SK-N-SH treated with all-trans-retinoic acid at 6 μM for 48 hours (cell line): ENCODE data around the gene CYP4F2.

ENCODE experiments used
- ATAC-seq: fragments of 200-7000 bp; cut with Tn5 transposase; 3 replicates; pipeline ENCODE4 v1.9.1; 2020; ENCODE audit warnings: mild to moderate bottlenecking, moderate library complexity
- ARNTL ChIP-seq: fragments of 450-650 bp; formaldehyde crosslinking; IDR thresholded peaks from 2 replicates; pipeline ENCODE4 v1.5.0; 2020; ENCODE audit warnings: low read depth, mild to moderate bottlenecking, moderate library complexity, borderline replicate concordance
- BACH2 ChIP-seq: fragments of 250-450 bp; sonication (Bioruptor Pico); IDR thresholded peaks from 2 replicates; pipeline ENCODE4 v1.9.0; 2021; ENCODE audit warnings: mild to moderate bottlenecking, borderline replicate concordance
- CSDC2 ChIP-seq: fragments of 250-450 bp; sonication (Bioruptor Pico); IDR thresholded peaks from 2 replicates; pipeline ENCODE4 v1.5.0; 2020; ENCODE audit warnings: mild to moderate bottlenecking, moderate library complexity
- ESRRG ChIP-seq: fragments of 250-450 bp; sonication (Bioruptor Pico); IDR thresholded peaks from 2 replicates; pipeline ENCODE4 v1.6.1; 2021; ENCODE audit warnings: mild to moderate bottlenecking
- GLIS3 ChIP-seq: fragments of 250-450 bp; sonication (Bioruptor Pico); IDR thresholded peaks from 2 replicates; pipeline ENCODE4 v1.5.0; 2020; ENCODE audit warnings: mild to moderate bottlenecking, moderate library complexity
- ISL1 ChIP-seq: fragments of 250-450 bp; sonication (Bioruptor Pico); IDR thresholded peaks from 2 replicates; pipeline ENCODE4 v2.1.2; 2022; ENCODE audit warnings: mild to moderate bottlenecking, moderate library complexity
- OSR1 ChIP-seq: fragments of 250-450 bp; sonication (Bioruptor Pico); IDR thresholded peaks from 2 replicates; pipeline ENCODE4 v1.8.0; 2022; ENCODE audit warnings: moderate library complexity, mild to moderate bottlenecking, inconsistent platforms
- PPARA ChIP-seq: fragments of 250-450 bp; sonication (Bioruptor Pico); IDR thresholded peaks from 2 replicates; pipeline ENCODE4 v1.5.0; 2020; ENCODE audit warnings: mild to moderate bottlenecking, borderline replicate concordance
- RARB ChIP-seq: fragments of 250-450 bp; sonication (Bioruptor Pico); IDR thresholded peaks from 2 replicates; pipeline ENCODE4 v1.8.0; 2021; ENCODE audit warnings: mild to moderate bottlenecking, moderate library complexity
- SNAI2 ChIP-seq: fragments of 250-450 bp; sonication (Bioruptor Pico); IDR thresholded peaks from 2 replicates; pipeline ENCODE4 v1.5.0; 2020; ENCODE audit warnings: mild to moderate bottlenecking, moderate library complexity
- TCF4 ChIP-seq: fragments of 250-450 bp; sonication (Bioruptor Pico); IDR thresholded peaks from 2 replicates; pipeline ENCODE4 v1.8.0; 2021; ENCODE audit warnings: mild to moderate bottlenecking, moderate library complexity, borderline replicate concordance
- TOX ChIP-seq: fragments of 250-450 bp; sonication (Bioruptor Pico); IDR thresholded peaks from 2 replicates; pipeline ENCODE4 v1.8.0; 2021; ENCODE audit warnings: mild to moderate bottlenecking, moderate library complexity, borderline replicate concordance
- ZC3H10 ChIP-seq: fragments of 250-450 bp; sonication (Bioruptor Pico); IDR thresholded peaks from 2 replicates; pipeline ENCODE4 v1.5.1; 2021; ENCODE audit warnings: mild to moderate bottlenecking, moderate library complexity
- ZFP3 ChIP-seq: fragments of 250-450 bp; sonication (Bioruptor Pico); IDR thresholded peaks from 2 replicates; pipeline ENCODE4 v1.5.0; 2020; ENCODE audit warnings: mild to moderate bottlenecking, moderate library complexity
- ZNF565 ChIP-seq: fragments of 450-650 bp; formaldehyde crosslinking; conservative IDR thresholded peaks from 2 replicates; pipeline ENCODE4 v1.5.0; 2020; ENCODE audit warnings: low read depth, mild to moderate bottlenecking, moderate library complexity
- ZNF70 ChIP-seq: fragments of 450-650 bp; formaldehyde crosslinking; IDR thresholded peaks from 2 replicates; pipeline ENCODE4 v1.5.0; 2020; ENCODE audit warnings: mild to moderate bottlenecking, moderate library complexity
- ZNF8 ChIP-seq: fragments of 450-650 bp; formaldehyde crosslinking; IDR thresholded peaks from 2 replicates; pipeline ENCODE4 v1.5.0; 2020; ENCODE audit warnings: mild to moderate bottlenecking, moderate library complexity
- TF ChIP-seq, protein P1 (sequence below): fragments of 250-450 bp; sonication (Bioruptor Pico); IDR thresholded peaks from 2 replicates; pipeline ENCODE4 v1.5.1; 2020; ENCODE audit warnings: low read depth, mild to moderate bottlenecking, moderate library complexity
- TF ChIP-seq, protein P2 (sequence below): fragments of 250-450 bp; sonication (Bioruptor Pico); IDR thresholded peaks from 2 replicates; pipeline ENCODE4 v1.8.0; 2020; ENCODE audit warnings: mild to moderate bottlenecking, moderate library complexity, borderline replicate concordance
- TF ChIP-seq, protein P3 (sequence below): fragments of 250-450 bp; sonication (Bioruptor Pico); IDR thresholded peaks from 2 replicates; pipeline ENCODE4 v1.5.0; 2020; ENCODE audit warnings: mild to moderate bottlenecking, moderate library complexity
- TF ChIP-seq, protein P4 (sequence below): fragments of 250-450 bp; sonication (Bioruptor Pico); IDR thresholded peaks from 2 replicates; pipeline ENCODE4 v1.8.0; 2021; ENCODE audit warnings: low read depth, mild to moderate bottlenecking, moderate library complexity, borderline replicate concordance
- TF ChIP-seq, protein P5 (sequence below): fragments of 250-450 bp; sonication (Bioruptor Pico); IDR thresholded peaks from 2 replicates; pipeline ENCODE4 v1.5.1; 2021; ENCODE audit warnings: mild to moderate bottlenecking, moderate library complexity

Gene CYP4F2

DNA sequence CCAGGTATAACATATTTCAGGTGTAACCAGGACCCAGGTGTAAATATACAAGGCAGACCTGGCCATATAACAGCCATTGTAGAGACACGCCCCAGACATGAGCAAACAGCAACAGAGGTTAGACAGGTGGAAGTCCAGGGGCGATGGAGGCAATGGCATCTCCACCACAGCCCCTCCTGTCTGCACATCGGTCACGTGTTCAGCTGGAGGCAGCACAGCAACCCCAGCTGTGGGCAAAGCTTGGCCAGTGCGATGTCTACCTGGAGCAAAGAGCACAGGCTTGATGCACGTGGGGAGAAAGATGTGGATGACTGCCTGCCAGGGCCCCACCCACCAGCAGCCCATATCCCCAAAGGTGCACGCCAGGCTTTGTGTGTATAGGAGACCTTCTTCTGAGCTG, 4.4 kb downstream of the CYP4F2 start:
- no peak for TF ChIP-seq PPARA (CRISPR knock-in tag)
- TF ChIP-seq, protein P1, sequence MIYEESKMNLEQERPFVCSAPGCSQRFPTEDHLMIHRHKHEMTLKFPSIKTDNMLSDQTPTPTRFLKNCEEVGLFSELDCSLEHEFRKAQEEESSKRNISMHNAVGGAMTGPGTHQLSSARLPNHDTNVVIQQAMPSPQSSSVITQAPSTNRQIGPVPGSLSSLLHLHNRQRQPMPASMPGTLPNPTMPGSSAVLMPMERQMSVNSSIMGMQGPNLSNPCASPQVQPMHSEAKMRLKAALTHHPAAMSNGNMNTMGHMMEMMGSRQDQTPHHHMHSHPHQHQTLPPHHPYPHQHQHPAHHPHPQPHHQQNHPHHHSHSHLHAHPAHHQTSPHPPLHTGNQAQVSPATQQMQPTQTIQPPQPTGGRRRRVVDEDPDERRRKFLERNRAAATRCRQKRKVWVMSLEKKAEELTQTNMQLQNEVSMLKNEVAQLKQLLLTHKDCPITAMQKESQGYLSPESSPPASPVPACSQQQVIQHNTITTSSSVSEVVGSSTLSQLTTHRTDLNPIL (CRISPR knock-in tag) = no peak
- no peak for TF ChIP-seq ZNF70 (CRISPR knock-in tag)
- TF ChIP-seq ARNTL = no peak
- TF ChIP-seq GLIS3 (CRISPR knock-in tag) = no peak
- TF ChIP-seq RARB (CRISPR knock-in tag) = no peak
- TF ChIP-seq ZC3H10 (CRISPR knock-in tag) = no peak
- TF ChIP-seq, protein P2, sequence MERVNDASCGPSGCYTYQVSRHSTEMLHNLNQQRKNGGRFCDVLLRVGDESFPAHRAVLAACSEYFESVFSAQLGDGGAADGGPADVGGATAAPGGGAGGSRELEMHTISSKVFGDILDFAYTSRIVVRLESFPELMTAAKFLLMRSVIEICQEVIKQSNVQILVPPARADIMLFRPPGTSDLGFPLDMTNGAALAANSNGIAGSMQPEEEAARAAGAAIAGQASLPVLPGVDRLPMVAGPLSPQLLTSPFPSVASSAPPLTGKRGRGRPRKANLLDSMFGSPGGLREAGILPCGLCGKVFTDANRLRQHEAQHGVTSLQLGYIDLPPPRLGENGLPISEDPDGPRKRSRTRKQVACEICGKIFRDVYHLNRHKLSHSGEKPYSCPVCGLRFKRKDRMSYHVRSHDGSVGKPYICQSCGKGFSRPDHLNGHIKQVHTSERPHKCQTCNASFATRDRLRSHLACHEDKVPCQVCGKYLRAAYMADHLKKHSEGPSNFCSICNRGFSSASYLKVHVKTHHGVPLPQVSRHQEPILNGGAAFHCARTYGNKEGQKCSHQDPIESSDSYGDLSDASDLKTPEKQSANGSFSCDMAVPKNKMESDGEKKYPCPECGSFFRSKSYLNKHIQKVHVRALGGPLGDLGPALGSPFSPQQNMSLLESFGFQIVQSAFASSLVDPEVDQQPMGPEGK (CRISPR knock-in tag) = no peak

DNA sequence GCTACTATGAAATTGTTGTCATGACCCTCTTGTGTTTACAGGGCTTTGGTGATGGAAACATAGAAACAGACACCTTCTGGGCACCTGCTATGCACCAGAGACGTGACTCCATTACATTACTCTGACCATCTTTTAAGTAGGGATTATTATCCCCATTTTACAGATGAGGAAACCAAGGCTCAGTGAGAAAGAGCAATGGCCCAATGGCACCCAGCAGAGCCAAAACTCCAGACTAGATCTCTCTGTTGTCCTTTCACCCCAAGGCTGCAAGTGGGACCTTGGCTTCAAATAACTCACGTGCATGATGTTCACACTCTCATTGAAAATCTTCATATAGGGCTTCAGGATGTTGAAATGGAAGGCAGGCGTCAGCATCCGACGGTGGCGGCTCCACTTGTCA, 5.9 kb downstream of the CYP4F2 start:
- ATAC-seq = no peak
- TF ChIP-seq TOX (no peak), CSDC2 (no peak), ISL1 (no peak), PPARA (CRISPR knock-in tag) (no peak), ZNF565 (no peak), ZNF70 (CRISPR knock-in tag) (no peak), ZFP3 (CRISPR knock-in tag) (no peak), TCF4 (no peak), GLIS3 (CRISPR knock-in tag) (no peak), SNAI2 (CRISPR knock-in tag) (no peak), RARB (CRISPR knock-in tag) (no peak), OSR1 (CRISPR knock-in tag) (no peak), ZC3H10 (CRISPR knock-in tag) (no peak)
- TF ChIP-seq, protein P2 (CRISPR knock-in tag) = no peak
- TF ChIP-seq, protein P3, sequence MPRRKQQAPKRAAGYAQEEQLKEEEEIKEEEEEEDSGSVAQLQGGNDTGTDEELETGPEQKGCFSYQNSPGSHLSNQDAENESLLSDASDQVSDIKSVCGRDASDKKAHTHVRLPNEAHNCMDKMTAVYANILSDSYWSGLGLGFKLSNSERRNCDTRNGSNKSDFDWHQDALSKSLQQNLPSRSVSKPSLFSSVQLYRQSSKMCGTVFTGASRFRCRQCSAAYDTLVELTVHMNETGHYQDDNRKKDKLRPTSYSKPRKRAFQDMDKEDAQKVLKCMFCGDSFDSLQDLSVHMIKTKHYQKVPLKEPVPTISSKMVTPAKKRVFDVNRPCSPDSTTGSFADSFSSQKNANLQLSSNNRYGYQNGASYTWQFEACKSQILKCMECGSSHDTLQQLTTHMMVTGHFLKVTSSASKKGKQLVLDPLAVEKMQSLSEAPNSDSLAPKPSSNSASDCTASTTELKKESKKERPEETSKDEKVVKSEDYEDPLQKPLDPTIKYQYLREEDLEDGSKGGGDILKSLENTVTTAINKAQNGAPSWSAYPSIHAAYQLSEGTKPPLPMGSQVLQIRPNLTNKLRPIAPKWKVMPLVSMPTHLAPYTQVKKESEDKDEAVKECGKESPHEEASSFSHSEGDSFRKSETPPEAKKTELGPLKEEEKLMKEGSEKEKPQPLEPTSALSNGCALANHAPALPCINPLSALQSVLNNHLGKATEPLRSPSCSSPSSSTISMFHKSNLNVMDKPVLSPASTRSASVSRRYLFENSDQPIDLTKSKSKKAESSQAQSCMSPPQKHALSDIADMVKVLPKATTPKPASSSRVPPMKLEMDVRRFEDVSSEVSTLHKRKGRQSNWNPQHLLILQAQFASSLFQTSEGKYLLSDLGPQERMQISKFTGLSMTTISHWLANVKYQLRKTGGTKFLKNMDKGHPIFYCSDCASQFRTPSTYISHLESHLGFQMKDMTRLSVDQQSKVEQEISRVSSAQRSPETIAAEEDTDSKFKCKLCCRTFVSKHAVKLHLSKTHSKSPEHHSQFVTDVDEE (CRISPR knock-in tag) = no peak
- TF ChIP-seq, protein P4, sequence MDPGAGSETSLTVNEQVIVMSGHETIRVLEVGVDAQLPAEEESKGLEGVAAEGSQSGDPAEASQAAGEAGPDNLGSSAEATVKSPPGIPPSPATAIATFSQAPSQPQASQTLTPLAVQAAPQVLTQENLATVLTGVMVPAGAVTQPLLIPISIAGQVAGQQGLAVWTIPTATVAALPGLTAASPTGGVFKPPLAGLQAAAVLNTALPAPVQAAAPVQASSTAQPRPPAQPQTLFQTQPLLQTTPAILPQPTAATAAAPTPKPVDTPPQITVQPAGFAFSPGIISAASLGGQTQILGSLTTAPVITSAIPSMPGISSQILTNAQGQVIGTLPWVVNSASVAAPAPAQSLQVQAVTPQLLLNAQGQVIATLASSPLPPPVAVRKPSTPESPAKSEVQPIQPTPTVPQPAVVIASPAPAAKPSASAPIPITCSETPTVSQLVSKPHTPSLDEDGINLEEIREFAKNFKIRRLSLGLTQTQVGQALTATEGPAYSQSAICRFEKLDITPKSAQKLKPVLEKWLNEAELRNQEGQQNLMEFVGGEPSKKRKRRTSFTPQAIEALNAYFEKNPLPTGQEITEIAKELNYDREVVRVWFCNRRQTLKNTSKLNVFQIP (CRISPR knock-in tag) = no peak
- TF ChIP-seq, protein P1 (CRISPR knock-in tag) = no peak

More for the DNA sequence above, 4.4 kb downstream of the CYP4F2 start:
- ATAC-seq = no peak

DNA sequence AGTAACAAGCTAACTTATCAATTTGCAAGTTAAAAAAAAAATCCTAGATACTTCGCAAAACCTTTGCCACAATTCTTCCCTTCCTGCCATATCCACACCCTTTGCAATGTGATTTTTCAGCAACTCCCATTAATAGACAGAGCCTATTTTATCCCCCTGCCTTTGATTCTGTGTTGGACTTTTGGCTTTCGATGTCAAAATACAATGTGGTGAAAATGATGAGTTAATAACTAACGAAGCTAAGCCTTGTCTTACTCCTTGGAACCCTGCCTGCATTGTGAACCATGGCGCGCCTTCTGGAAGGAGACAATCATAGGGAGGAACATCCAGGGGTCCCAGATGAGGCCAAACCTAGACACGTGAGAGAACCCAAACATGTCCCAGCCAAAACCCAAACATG, 6.4 kb downstream of the CYP4F2 start:
- no peak for ATAC-seq
- TF ChIP-seq ZNF8 (CRISPR knock-in tag) = no peak
- TF ChIP-seq BACH2 (CRISPR knock-in tag) = no peak
- TF ChIP-seq, protein P5, sequence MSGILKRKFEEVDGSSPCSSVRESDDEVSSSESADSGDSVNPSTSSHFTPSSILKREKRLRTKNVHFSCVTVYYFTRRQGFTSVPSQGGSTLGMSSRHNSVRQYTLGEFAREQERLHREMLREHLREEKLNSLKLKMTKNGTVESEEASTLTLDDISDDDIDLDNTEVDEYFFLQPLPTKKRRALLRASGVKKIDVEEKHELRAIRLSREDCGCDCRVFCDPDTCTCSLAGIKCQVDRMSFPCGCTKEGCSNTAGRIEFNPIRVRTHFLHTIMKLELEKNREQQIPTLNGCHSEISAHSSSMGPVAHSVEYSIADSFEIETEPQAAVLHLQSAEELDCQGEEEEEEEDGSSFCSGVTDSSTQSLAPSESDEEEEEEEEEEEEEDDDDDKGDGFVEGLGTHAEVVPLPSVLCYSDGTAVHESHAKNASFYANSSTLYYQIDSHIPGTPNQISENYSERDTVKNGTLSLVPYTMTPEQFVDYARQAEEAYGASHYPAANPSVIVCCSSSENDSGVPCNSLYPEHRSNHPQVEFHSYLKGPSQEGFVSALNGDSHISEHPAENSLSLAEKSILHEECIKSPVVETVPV (CRISPR knock-in tag) = no peak
- no peak for TF ChIP-seq PPARA (CRISPR knock-in tag)
- TF ChIP-seq SNAI2 (CRISPR knock-in tag) = no peak
- TF ChIP-seq, protein P2 (CRISPR knock-in tag) = no peak
- TF ChIP-seq ZNF70 (CRISPR knock-in tag) = no peak
- no peak for TF ChIP-seq ARNTL
- TF ChIP-seq OSR1 (CRISPR knock-in tag) = no peak
- no peak for TF ChIP-seq ZFP3 (CRISPR knock-in tag)
- TF ChIP-seq ESRRG (CRISPR knock-in tag) = no peak
- no peak for TF ChIP-seq GLIS3 (CRISPR knock-in tag)
- TF ChIP-seq ZNF565 = no peak
